Neuronal stem cell (in vitro differentiated cells): Measurements from ENCODE around the gene TCTN3.

Experiments used
- DNase-seq: peaks from one replicate; pipeline ENCODE4 v3.0.0-alpha.2; 2013; ENCODE audit warnings: low spot score
- H2AFZ ChIP-seq: one replicate; pipeline ENCODE4 v1.6.1; 2013; ENCODE audit warnings: mild to moderate bottlenecking, low read length, inconsistent platforms
- H2AK5ac ChIP-seq: 2 replicates; pipeline ENCODE4 v1.6.1; 2013; ENCODE audit warnings: low read depth, mild to moderate bottlenecking, inconsistent platforms, low read length, moderate library complexity, mixed read lengths
- H2BK120ac ChIP-seq: 2 replicates; pipeline ENCODE4 v1.6.1; 2013; ENCODE audit warnings: low read depth, mild to moderate bottlenecking, inconsistent platforms, low read length, moderate library complexity, mixed read lengths
- H2BK12ac ChIP-seq: one replicate; pipeline ENCODE4 v1.6.1; 2013; ENCODE audit warnings: low read length, inconsistent platforms
- H2BK15ac ChIP-seq: 2 replicates; pipeline ENCODE4 v1.6.1; 2013; ENCODE audit warnings: mild to moderate bottlenecking, low read length, inconsistent platforms, mixed read lengths
- H2BK5ac ChIP-seq: one replicate; pipeline ENCODE4 v1.6.1; 2013; ENCODE audit warnings: inconsistent platforms, mild to moderate bottlenecking, low read length, moderate library complexity
- H3K14ac ChIP-seq: one replicate; pipeline ENCODE4 v1.6.1; 2013; ENCODE audit warnings: low read length, inconsistent platforms
- H3K18ac ChIP-seq: 2 replicates; pipeline ENCODE4 v1.6.1; 2013; ENCODE audit warnings: low read length, inconsistent platforms
- H3K23ac ChIP-seq: 2 replicates; pipeline ENCODE4 v1.6.1; 2013; ENCODE audit warnings: low read depth, mild to moderate bottlenecking, mixed read lengths, low read length, inconsistent platforms; ENCODE audit not compliant: poor library complexity
- H3K27ac ChIP-seq: replicated peaks from 3 replicates; pipeline ENCODE4 v1.5.1; 2013; ENCODE audit warnings: low read length, inconsistent platforms
- H3K27me3 ChIP-seq, 3 experiments: 2 replicates each; pipeline ENCODE4 v1.6.1; 2013; ENCODE audit warnings: low read length in 3 of 3, mild to moderate bottlenecking in 2 of 3, inconsistent platforms in 1 of 3, low read depth in 1 of 3, mixed read lengths in 1 of 3, moderate library complexity in 1 of 3; ENCODE audit not compliant: control insufficient read depth in 3 of 3, insufficient read depth in 3 of 3
- H3K36me3 ChIP-seq, 2 donors: replicated peaks in 1 of 2; 2 replicates each; pipeline ENCODE4 v1.6.1; 2013; ENCODE audit warnings: low read length in 2 of 2; ENCODE audit not compliant: control insufficient read depth in 2 of 2, insufficient read depth in 2 of 2
- H3K4ac ChIP-seq: 2 replicates; pipeline ENCODE4 v1.6.1; 2013; ENCODE audit warnings: inconsistent platforms, mild to moderate bottlenecking, low read length, moderate library complexity
- H3K4me1 ChIP-seq, 2 donors: 1 replicate in 1 of 2; 2 replicates in 1 of 2; pipeline ENCODE4 v1.6.1; 2013; ENCODE audit warnings: low read length in 2 of 2, low read depth in 1 of 2; ENCODE audit not compliant: control insufficient read depth in 2 of 2, insufficient read depth in 1 of 2
- H3K4me2 ChIP-seq: one replicate; pipeline ENCODE4 v1.6.1; 2013; ENCODE audit warnings: mild to moderate bottlenecking, low read length, inconsistent platforms; ENCODE audit not compliant: insufficient read depth, poor library complexity, severe bottlenecking
- H3K4me3 ChIP-seq, 2 donors: 2 replicates each; pipeline ENCODE4 v1.5.1; 2013; ENCODE audit warnings: low read length in 2 of 2, mild to moderate bottlenecking in 2 of 2, inconsistent platforms in 1 of 2, moderate library complexity in 1 of 2
- H3K79me1 ChIP-seq: one replicate; pipeline ENCODE4 v1.6.1; 2013; ENCODE audit warnings: low read depth, mild to moderate bottlenecking, inconsistent platforms, low read length, moderate library complexity
- H3K9ac ChIP-seq: one replicate; pipeline ENCODE4 v1.6.1; 2013; ENCODE audit warnings: mild to moderate bottlenecking, low read depth, low read length, inconsistent platforms; ENCODE audit not compliant: poor library complexity
- H3K9me3 ChIP-seq, 2 donors: replicated peaks in 1 of 2; 2 replicates each; pipeline versions ENCODE3 to v1.6.1; 2013; ENCODE audit warnings: low read length in 2 of 2, mild to moderate bottlenecking in 2 of 2, inconsistent platforms in 1 of 2, low read depth in 1 of 2, mixed read lengths in 1 of 2, moderate library complexity in 1 of 2; ENCODE audit not compliant: control insufficient read depth in 2 of 2, insufficient read depth in 1 of 2
- H4K8ac ChIP-seq: one replicate; pipeline ENCODE4 v1.6.1; 2013; ENCODE audit warnings: low read depth, mild to moderate bottlenecking, inconsistent platforms, low read length, moderate library complexity
- H4K91ac ChIP-seq: one replicate; pipeline ENCODE4 v1.6.1; 2013; ENCODE audit warnings: low read length, low read depth, mild to moderate bottlenecking, inconsistent platforms; ENCODE audit not compliant: poor library complexity
- WGBS, 2 donors: extraction: QIAGEN DNeasy Blood & Tissue Kit; methylation state at CpG; one replicate each; pipeline ENCODE4 v1.1.7; 2013; ENCODE audit warnings: missing lambda C conversion rate in 2 of 2, mixed read lengths in 1 of 2; ENCODE audit not compliant: insufficient read length in 2 of 2, insufficient replicate concordance in 1 of 2; ENCODE audit errors: extremely low coverage in 2 of 2; 5-methylcytosine and 5-hydroxymethylcytosine counted together

TCTN3 gene

GRCh38 chr10:95637911-95638310, 55.8 kb downstream of the TCTN3 start:
- Histone ChIP-seq H3K4me3 (no peak overlapping the region), H2BK12ac (no peak overlapping the region), H3K4me2 (no peak overlapping the region), H3K18ac (no peak overlapping the region), H3K4me1 (no peaks in the 10 kb centered on the region), H3K27me3 (no peaks in the 10 kb centered on the region), H2BK5ac (no peak overlapping the region), H3K27ac (no peak overlapping the region), H3K4ac (no peak overlapping the region), H4K91ac (no peak overlapping the region), H3K9me3 (no peaks in the 10 kb centered on the region), H3K36me3 (peaks cover 30 to 99% of the 10 kb centered on the region in 2 donors), H3K79me1 (peaks cover 5% of the 10 kb centered on the region), H2BK15ac (no peak overlapping the region), H2AFZ (no peak overlapping the region), H3K14ac (no peak overlapping the region), H2AK5ac (no peak overlapping the region), H4K8ac (no peak overlapping the region), H3K23ac (no peak overlapping the region), H3K9ac (no peak overlapping the region), H2BK120ac (no peak overlapping the region)
- WGBS, 2 donors, result no CpG with 5 or more reads among the region's 4 CpGs
- DNase-seq, result no peak

DNA sequence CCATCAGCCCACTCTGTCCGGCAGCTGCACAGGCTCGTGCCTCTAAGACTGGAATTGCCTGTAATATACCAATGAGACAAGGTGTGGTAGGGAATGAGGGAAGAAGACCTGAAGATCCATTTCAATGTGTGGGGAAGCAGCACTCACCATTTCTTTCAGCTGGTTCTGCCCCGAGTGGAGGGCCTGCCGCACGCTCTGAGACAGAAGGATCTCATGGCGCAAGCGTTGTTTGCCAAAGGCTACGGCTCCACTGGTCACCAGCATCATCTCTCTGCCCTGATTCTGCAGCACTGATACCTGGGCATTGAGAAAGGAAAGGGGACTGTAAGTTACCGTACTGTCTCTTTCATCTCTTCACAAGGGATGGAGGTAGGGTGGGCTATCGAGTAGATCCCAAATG, 56.6 kb downstream of the TCTN3 start:
- no peak overlapping the region for H2AK5ac ChIP-seq
- H3K79me1 ChIP-seq, result peaks cover 5% of the 10 kb centered on the region
- H3K23ac ChIP-seq, result no peak overlapping the region
- H3K14ac ChIP-seq, result no peak overlapping the region
- no peaks in the 10 kb centered on the region for H3K9me3 ChIP-seq
- no CpG with 5 or more reads among the region's 10 CpGs for WGBS, 2 donors
- no peak overlapping the region for H2BK5ac ChIP-seq
- H4K8ac ChIP-seq, result no peak overlapping the region
- no peak overlapping the region for H2BK120ac ChIP-seq
- H3K18ac ChIP-seq, result no peak overlapping the region
- no peak overlapping the region for H4K91ac ChIP-seq
- H3K27ac ChIP-seq, result no peak overlapping the region
- H3K36me3 ChIP-seq, result peaks cover 28 to 99% of the 10 kb centered on the region in 2 donors
- H3K4me2 ChIP-seq, result no peak overlapping the region
- no peak overlapping the region for H3K9ac ChIP-seq
- no peak for DNase-seq
- no peaks in the 10 kb centered on the region for H3K27me3 ChIP-seq
- no peaks in the 10 kb centered on the region for H3K4me1 ChIP-seq
- H2BK12ac ChIP-seq, result no peak overlapping the region
- H3K4ac ChIP-seq, result no peak overlapping the region
- H2BK15ac ChIP-seq, result no peak overlapping the region
- no peak overlapping the region for H2AFZ ChIP-seq
- no peak overlapping the region for H3K4me3 ChIP-seq

DNA sequence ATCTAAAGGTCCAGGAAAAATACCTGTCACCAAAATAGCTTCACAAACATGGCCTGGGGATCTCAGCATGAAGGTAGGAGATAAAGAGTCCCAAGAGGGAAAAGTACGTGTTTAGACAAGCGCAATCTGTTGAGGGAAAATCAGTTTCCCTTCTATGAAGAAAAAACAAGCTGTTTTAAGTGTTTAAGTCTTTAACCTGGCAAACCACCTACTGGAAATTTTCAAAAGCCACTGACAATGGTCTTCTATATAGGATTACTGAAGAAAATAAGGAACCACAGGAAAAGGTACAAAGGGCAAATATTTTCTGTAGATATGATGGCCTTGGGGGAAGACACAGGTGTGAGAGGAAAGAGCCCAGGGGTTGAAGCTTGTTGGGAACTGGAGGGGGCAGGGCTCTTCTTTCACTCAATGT, 58.4 kb downstream of the TCTN3 start:
- no CpG with 5 or more reads among the region's 2 CpGs for WGBS, 2 donors
- Histone ChIP-seq H2BK15ac (no peak overlapping the region), H3K36me3 (peaks cover 23 to 98% of the 10 kb centered on the region in 2 donors), H3K9me3 (no peaks in the 10 kb centered on the region), H3K4me3 (no peak overlapping the region), H3K9ac (no peak overlapping the region), H3K79me1 (peaks cover 5% of the 10 kb centered on the region), H3K27me3 (no peaks in the 10 kb centered on the region), H2BK12ac (no peak overlapping the region), H4K8ac (no peak overlapping the region), H3K4me2 (no peak overlapping the region), H3K18ac (no peak overlapping the region), H4K91ac (no peak overlapping the region), H3K23ac (no peak overlapping the region), H2AFZ (no peak overlapping the region), H3K27ac (no peak overlapping the region), H3K4me1 (no peaks in the 10 kb centered on the region), H2BK5ac (no peak overlapping the region), H3K14ac (no peak overlapping the region), H2BK120ac (no peak overlapping the region), H2AK5ac (no peak overlapping the region), H3K4ac (no peak overlapping the region)
- DNase-seq, result no peak

DNA sequence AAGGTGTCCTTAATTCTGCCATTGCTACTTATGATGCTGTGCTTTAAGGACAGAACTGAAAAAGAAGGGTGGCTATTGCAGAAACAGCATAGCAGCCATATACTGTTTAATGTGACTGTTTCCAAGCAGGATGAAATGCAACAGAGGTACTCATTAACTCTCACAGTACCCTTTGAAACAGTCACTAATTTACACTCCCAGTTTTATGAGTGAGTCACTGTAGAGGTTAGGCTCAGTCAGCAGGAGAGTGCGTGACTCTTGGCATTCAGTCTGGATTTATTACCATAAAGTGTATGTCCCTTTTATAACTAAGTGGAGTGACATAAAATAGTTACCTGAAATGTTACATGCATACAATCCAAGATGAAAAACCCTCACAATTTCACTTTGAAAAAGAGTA, 64.9 kb downstream of the TCTN3 start:
- Histone ChIP-seq H3K18ac (no peak overlapping the region), H2BK15ac (no peak overlapping the region), H3K4me1 (no peaks in the 10 kb centered on the region), H3K27ac (no peak overlapping the region), H4K91ac (no peak overlapping the region), H4K8ac (no peak overlapping the region), H3K36me3 (peaks cover 26 to 98% of the 10 kb centered on the region in 2 donors), H3K9ac (no peak overlapping the region), H2AFZ (no peak overlapping the region), H2BK5ac (no peak overlapping the region), H3K23ac (no peak overlapping the region), H3K14ac (no peak overlapping the region), H2AK5ac (no peak overlapping the region), H3K27me3 (no peaks in the 10 kb centered on the region), H3K79me1 (no peaks in the 10 kb centered on the region), H2BK12ac (no peak overlapping the region), H3K4ac (no peak overlapping the region), H3K9me3 (no peaks in the 10 kb centered on the region), H3K4me3 (no peak overlapping the region), H3K4me2 (no peak overlapping the region), H2BK120ac (no peak overlapping the region)
- no CpG with 5 or more reads among the region's 1 CpG for WGBS, 2 donors
- no peak for DNase-seq
